HCT116 (cell line): Measurements from ENCODE around the gene TNFRSF19.

Source experiments
- CBX3 ChIP-seq: IDR thresholded peaks from 2 replicates; pipeline ENCODE4 v1.6.1; 2012; ENCODE audit warnings: low read depth
- CTCF ChIP-seq, 3 experiments: fragments of 200-600 bp in 1 of 3; sonication (generic) in 1 of 3; IDR thresholded peaks in 2 of 3; conservative IDR thresholded peaks in 1 of 3; 2 replicates each; pipeline ENCODE4 v1.5.1; 2012 to 2017; ENCODE audit warnings: low read depth in 2 of 3, low read length in 2 of 3, antibody characterized with exemption in 1 of 3, borderline replicate concordance in 1 of 3, control low read depth in 1 of 3, mild to moderate bottlenecking in 1 of 3, mixed read lengths in 1 of 3, mixed run types in 1 of 3, moderate library complexity in 1 of 3; ENCODE audit not compliant: insufficient read depth in 1 of 3
- ZFX ChIP-seq: fragments of 450-650 bp; IDR thresholded peaks from 2 replicates; pipeline ENCODE4 v1.6.1; 2017
- TF ChIP-seq, protein P1 (sequence below): IDR thresholded peaks from 2 replicates; pipeline ENCODE4 v1.6.1; 2012; ENCODE audit warnings: low read depth

DNA sequence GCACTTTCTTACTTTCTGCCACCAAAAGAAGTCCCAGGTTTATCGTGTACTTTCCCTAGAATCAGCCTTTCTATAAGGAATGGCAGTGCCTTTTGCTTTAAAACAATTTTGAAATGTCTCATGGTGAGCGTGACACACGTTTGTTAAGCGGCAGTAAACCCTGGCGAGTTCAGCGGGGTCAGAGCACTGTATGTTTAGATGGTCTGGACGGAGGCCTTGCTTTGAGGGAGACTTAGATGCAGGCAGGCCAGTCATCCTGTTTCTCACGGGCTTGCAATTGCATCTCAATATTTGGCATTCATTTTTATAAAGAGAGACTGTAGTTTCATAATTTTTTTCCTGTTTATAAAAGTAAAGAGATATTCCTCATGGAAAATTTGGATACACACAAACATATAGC is 96.4 kb downstream of the TNFRSF19 start:
- TF ChIP-seq ZFX (no peak), CTCF (IDR thresholded peaks at IDR 0.05 in 2 of 3, conservative IDR thresholded peaks at IDR 0.05 in 1 of 3; ENCODE audit: borderline replicate concordance in 1 of 3, insufficient read depth in 1 of 3, low read depth in 2 of 3, low read length in 2 of 3) (no peak), CBX3 (no peak)
- TF ChIP-seq, protein P1, sequence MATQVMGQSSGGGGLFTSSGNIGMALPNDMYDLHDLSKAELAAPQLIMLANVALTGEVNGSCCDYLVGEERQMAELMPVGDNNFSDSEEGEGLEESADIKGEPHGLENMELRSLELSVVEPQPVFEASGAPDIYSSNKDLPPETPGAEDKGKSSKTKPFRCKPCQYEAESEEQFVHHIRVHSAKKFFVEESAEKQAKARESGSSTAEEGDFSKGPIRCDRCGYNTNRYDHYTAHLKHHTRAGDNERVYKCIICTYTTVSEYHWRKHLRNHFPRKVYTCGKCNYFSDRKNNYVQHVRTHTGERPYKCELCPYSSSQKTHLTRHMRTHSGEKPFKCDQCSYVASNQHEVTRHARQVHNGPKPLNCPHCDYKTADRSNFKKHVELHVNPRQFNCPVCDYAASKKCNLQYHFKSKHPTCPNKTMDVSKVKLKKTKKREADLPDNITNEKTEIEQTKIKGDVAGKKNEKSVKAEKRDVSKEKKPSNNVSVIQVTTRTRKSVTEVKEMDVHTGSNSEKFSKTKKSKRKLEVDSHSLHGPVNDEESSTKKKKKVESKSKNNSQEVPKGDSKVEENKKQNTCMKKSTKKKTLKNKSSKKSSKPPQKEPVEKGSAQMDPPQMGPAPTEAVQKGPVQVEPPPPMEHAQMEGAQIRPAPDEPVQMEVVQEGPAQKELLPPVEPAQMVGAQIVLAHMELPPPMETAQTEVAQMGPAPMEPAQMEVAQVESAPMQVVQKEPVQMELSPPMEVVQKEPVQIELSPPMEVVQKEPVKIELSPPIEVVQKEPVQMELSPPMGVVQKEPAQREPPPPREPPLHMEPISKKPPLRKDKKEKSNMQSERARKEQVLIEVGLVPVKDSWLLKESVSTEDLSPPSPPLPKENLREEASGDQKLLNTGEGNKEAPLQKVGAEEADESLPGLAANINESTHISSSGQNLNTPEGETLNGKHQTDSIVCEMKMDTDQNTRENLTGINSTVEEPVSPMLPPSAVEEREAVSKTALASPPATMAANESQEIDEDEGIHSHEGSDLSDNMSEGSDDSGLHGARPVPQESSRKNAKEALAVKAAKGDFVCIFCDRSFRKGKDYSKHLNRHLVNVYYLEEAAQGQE = no peak
